HCT116 (cell line): ENCODE data around the gene SLC6A17. TPM values are rescaled to one million over a fixed set of nuclear protein-coding genes. Genes with fewer than 3 reads are reported as not detected.

Experiments
- ATAC-seq: fragments of 200-7000 bp; cut with Tn5 transposase; 2 replicates; pipeline ENCODE4 v1.9.1; 2020; ENCODE audit warnings: mild to moderate bottlenecking, moderate library complexity
- BruUV-seq: library from RNA; stranded (reverse); fragments of 400-500 nt; replicated peaks from 2 replicates; lab custom pipeline; 2021; lab: Mats Ljungman, UMichigan
- CTCF ChIA-PET: fragments of 300-600 bp; sonication (Branson Sonifier 250); formaldehyde crosslinking; loops from one replicate; lab custom pipeline; 2021; ENCODE audit warnings: antibody characterized with exemption; lab: Charles Lee
- POLR2A ChIA-PET: fragments of 300-600, 350-600 bp; sonication (Branson Sonifier 250); formaldehyde crosslinking; loops from one replicate; lab custom pipeline; 2021; ENCODE audit warnings: antibody characterized with exemption; lab: Charles Lee
- RAD21 ChIA-PET, 2 experiments: fragments of 300-600 bp; sonication (Branson Sonifier 250); formaldehyde crosslinking; loops; one replicate each; lab custom pipeline; 2023; ENCODE audit warnings: low total read pairs in 2 of 2; ENCODE audit not compliant: uncharacterized antibody in 2 of 2, unreplicated experiment in 2 of 2, low non-redundant PET in 1 of 2; lab: Charles Lee
- DNase-seq: peaks from one replicate; pipeline ENCODE4 v3.0.0-alpha.2; 2010; ENCODE audit warnings: low read depth, low spot score
- H2AFZ ChIP-seq: fragments of 200-600 bp; shearing (Covaris generic), sonication (generic); 2 replicates; pipeline ENCODE4 v1.6.1; 2017; ENCODE audit warnings: low read depth, mixed run types, mixed read lengths, antibody characterized with exemption, low read length; ENCODE audit not compliant: poor library complexity, severe bottlenecking
- H3K27ac ChIP-seq: 2 replicates; pipeline ENCODE4 v1.5.1; 2012; ENCODE audit warnings: low read depth, low read length
- H3K27me3 ChIP-seq: fragments of 200-600 bp; sonication (generic); 2 replicates; pipeline ENCODE4 v1.6.1; 2016; ENCODE audit warnings: mixed run types, low read length, mixed read lengths; ENCODE audit not compliant: insufficient read depth
- H3K36me3 ChIP-seq, 2 experiments: fragments of 200-500 bp in 1 of 2; fragments of 200-600 bp in 1 of 2; sonication (Bioruptor generic) in 1 of 2; sonication (generic) in 1 of 2; 2 replicates each; pipeline versions ENCODE4 v1.5.1 to v1.6.1; 2014 to 2016; ENCODE audit warnings: low read length in 2 of 2, inconsistent platforms in 1 of 2, mixed read lengths in 1 of 2, mixed run types in 1 of 2; ENCODE audit not compliant: insufficient read depth in 2 of 2, control insufficient read depth in 1 of 2
- H3K4me1 ChIP-seq, 2 experiments: fragments of 200-600 bp in 1 of 2; sonication (generic) in 1 of 2; 2 replicates each; pipeline versions ENCODE4 v1.5.1 to v1.6.1; 2012 to 2017; ENCODE audit warnings: low read length in 2 of 2, inconsistent platforms in 1 of 2, mild to moderate bottlenecking in 1 of 2, mixed read lengths in 1 of 2, mixed run types in 1 of 2, moderate library complexity in 1 of 2; ENCODE audit not compliant: insufficient read depth in 2 of 2, control insufficient read depth in 1 of 2
- H3K4me2 ChIP-seq: fragments of 200-600 bp; sonication (generic); 2 replicates; pipeline ENCODE4 v1.6.1; 2017; ENCODE audit warnings: mixed run types, low read length, mixed read lengths
- H3K4me3 ChIP-seq, 2 experiments: fragments of 200-600 bp in 1 of 2; sonication (generic) in 1 of 2; replicated peaks in 1 of 2; 2 replicates each; pipeline ENCODE4 v1.5.1; 2011 to 2016; ENCODE audit warnings: low read length in 2 of 2, control low read depth in 1 of 2, low read depth in 1 of 2, mild to moderate bottlenecking in 1 of 2, mixed read lengths in 1 of 2, mixed run types in 1 of 2
- H3K79me2 ChIP-seq: fragments of 200-600 bp; sonication (generic); 2 replicates; pipeline ENCODE4 v1.6.1; 2017; ENCODE audit warnings: mild to moderate bottlenecking, mixed run types, low read length, moderate library complexity, mixed read lengths; ENCODE audit not compliant: insufficient read depth
- H3K9ac ChIP-seq: fragments of 200-600 bp; sonication (generic); 2 replicates; pipeline ENCODE4 v1.6.1; 2016; ENCODE audit warnings: low read length, mixed read lengths
- H3K9me2 ChIP-seq: fragments of 200-600 bp; sonication (generic), shearing (Covaris generic); 2 replicates; pipeline ENCODE4 v1.6.1; 2017; ENCODE audit warnings: mixed run types, mild to moderate bottlenecking, moderate library complexity; ENCODE audit not compliant: insufficient read depth
- H3K9me3 ChIP-seq, 2 experiments: fragments of 200-500 bp in 1 of 2; fragments of 200-600 bp in 1 of 2; sonication (Bioruptor generic) in 1 of 2; sonication (generic) in 1 of 2; 2 replicates each; pipeline ENCODE4 v1.6.1; 2014 to 2017; ENCODE audit warnings: low read length in 2 of 2, mixed read lengths in 2 of 2, inconsistent platforms in 1 of 2, low read depth in 1 of 2, mild to moderate bottlenecking in 1 of 2, mixed run types in 1 of 2, moderate library complexity in 1 of 2; ENCODE audit not compliant: control insufficient read depth in 1 of 2, insufficient read depth in 1 of 2
- H4K20me1 ChIP-seq: fragments of 200-600 bp; sonication (generic), shearing (Covaris generic); 2 replicates; pipeline ENCODE4 v1.6.1; 2017; ENCODE audit warnings: mixed run types, mild to moderate bottlenecking, moderate library complexity; ENCODE audit not compliant: insufficient read depth
- CBX3 ChIP-seq: IDR thresholded peaks from 2 replicates; pipeline ENCODE4 v1.6.1; 2012; ENCODE audit warnings: low read depth
- CEBPB ChIP-seq: IDR thresholded peaks from 2 replicates; pipeline ENCODE4 v1.6.1; 2012; ENCODE audit warnings: low read depth
- CTCF ChIP-seq, 3 experiments: fragments of 200-600 bp in 1 of 3; sonication (generic) in 1 of 3; IDR thresholded peaks in 2 of 3; conservative IDR thresholded peaks in 1 of 3; 2 replicates each; pipeline ENCODE4 v1.5.1; 2012 to 2017; ENCODE audit warnings: low read depth in 2 of 3, low read length in 2 of 3, antibody characterized with exemption in 1 of 3, borderline replicate concordance in 1 of 3, control low read depth in 1 of 3, mild to moderate bottlenecking in 1 of 3, mixed read lengths in 1 of 3, mixed run types in 1 of 3, moderate library complexity in 1 of 3; ENCODE audit not compliant: insufficient read depth in 1 of 3
- EGR1 ChIP-seq: IDR thresholded peaks from 2 replicates; pipeline ENCODE4 v1.6.1; 2012; ENCODE audit warnings: low read depth
- ELF1 ChIP-seq: IDR thresholded peaks from 2 replicates; pipeline ENCODE4 v1.6.1; 2012; ENCODE audit warnings: low read depth, borderline replicate concordance
- EZH2 ChIP-seq: fragments of 200-600 bp; sonication (generic); IDR thresholded peaks from 2 replicates; pipeline ENCODE4 v1.6.1; 2017; ENCODE audit warnings: antibody characterized with exemption, mixed run types
- EZH2phosphoT487 ChIP-seq: fragments of 200-600 bp; IDR thresholded peaks from 2 replicates; pipeline ENCODE4 v1.6.1; 2018; ENCODE audit warnings: antibody characterized with exemption, borderline replicate concordance
- FOSL1 ChIP-seq: IDR thresholded peaks from 2 replicates; pipeline ENCODE4 v1.6.1; 2012; ENCODE audit warnings: low read depth
- JUND ChIP-seq: IDR thresholded peaks from 2 replicates; pipeline ENCODE4 v1.6.1; 2012
- MAX ChIP-seq: IDR thresholded peaks from 2 replicates; pipeline ENCODE4 v1.6.1; 2012
- POLR2AphosphoS5 ChIP-seq: IDR thresholded peaks from 2 replicates; pipeline ENCODE4 v1.6.1; 2011; ENCODE audit warnings: mild to moderate bottlenecking, low read depth, low read length, moderate library complexity
- RAD21 ChIP-seq: IDR thresholded peaks from 2 replicates; pipeline ENCODE4 v1.6.1; 2012; ENCODE audit warnings: low read depth, mild to moderate bottlenecking
- REST ChIP-seq: IDR thresholded peaks from 2 replicates; pipeline ENCODE4 v1.6.1; 2012; ENCODE audit warnings: low read depth
- SIN3A ChIP-seq: IDR thresholded peaks from 2 replicates; pipeline ENCODE4 v1.6.1; 2012; ENCODE audit warnings: low read depth
- SRF ChIP-seq: IDR thresholded peaks from 2 replicates; pipeline ENCODE4 v1.6.1; 2012; ENCODE audit warnings: low read depth
- TCF7L2 ChIP-seq: IDR thresholded peaks from 2 replicates; pipeline ENCODE4 v1.7.0; 2011; ENCODE audit warnings: borderline replicate concordance, inconsistent platforms; ENCODE audit not compliant: insufficient read depth, insufficient read length; ENCODE audit errors: extremely low read depth
- YY1 ChIP-seq: IDR thresholded peaks from 2 replicates; pipeline ENCODE4 v1.6.1; 2011; ENCODE audit warnings: low read length, low read depth, moderate library complexity, mild to moderate bottlenecking; ENCODE audit not compliant: insufficient replicate concordance; ENCODE audit errors: extremely low read depth
- ZFX ChIP-seq: fragments of 450-650 bp; IDR thresholded peaks from 2 replicates; pipeline ENCODE4 v1.6.1; 2017
- intact Hi-C: fragments of 100-400 bp; cut with micrococcal nuclease; formaldehyde crosslinking; loops from 2 replicates; pipeline ENCODE4 v1.10.0; 2022
- total RNA-seq: library from RNA; stranded (reverse); gene quantifications from one replicate; pipeline ENCODE4 v1.2.1, GENCODE V29; 2021; ENCODE audit not compliant: unreplicated experiment
- TF ChIP-seq, protein P1 (sequence below): IDR thresholded peaks from 2 replicates; pipeline ENCODE4 v1.6.1; 2011; ENCODE audit warnings: mild to moderate bottlenecking, low read length, moderate library complexity; ENCODE audit not compliant: insufficient replicate concordance; ENCODE audit errors: extremely low read depth

Gene SLC6A17
- total RNA-seq, 1 experiment from 2014 or later, result 10.5 TPM

DNA sequence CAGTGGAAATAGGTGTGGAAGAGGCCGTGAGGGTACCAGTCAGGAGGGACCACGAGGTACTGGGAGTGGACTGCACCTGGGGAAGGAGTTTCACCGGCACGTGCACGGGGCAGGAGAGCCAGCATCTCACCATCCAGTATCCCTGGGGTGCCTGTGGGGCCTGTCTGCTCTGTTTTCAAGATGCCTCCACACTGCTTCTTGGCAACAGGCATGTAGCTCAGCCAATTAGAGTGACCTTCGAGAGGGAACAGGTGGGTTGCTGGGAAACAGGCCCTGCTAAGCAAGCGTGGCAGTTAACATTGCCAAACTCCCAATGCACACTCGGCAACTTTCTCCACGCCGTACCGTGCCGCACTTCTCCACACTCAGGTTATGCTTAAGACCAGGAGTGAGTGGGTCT is 77.5 kb downstream of the SLC6A17 start (continued):
- TF ChIP-seq, protein P1, sequence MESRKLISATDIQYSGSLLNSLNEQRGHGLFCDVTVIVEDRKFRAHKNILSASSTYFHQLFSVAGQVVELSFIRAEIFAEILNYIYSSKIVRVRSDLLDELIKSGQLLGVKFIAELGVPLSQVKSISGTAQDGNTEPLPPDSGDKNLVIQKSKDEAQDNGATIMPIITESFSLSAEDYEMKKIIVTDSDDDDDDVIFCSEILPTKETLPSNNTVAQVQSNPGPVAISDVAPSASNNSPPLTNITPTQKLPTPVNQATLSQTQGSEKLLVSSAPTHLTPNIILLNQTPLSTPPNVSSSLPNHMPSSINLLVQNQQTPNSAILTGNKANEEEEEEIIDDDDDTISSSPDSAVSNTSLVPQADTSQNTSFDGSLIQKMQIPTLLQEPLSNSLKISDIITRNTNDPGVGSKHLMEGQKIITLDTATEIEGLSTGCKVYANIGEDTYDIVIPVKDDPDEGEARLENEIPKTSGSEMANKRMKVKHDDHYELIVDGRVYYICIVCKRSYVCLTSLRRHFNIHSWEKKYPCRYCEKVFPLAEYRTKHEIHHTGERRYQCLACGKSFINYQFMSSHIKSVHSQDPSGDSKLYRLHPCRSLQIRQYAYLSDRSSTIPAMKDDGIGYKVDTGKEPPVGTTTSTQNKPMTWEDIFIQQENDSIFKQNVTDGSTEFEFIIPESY, result no peak
- TF ChIP-seq JUND (no peak), MAX (no peak), EZH2phosphoT487 (no peak)
- TF ChIP-seq, all 23 proteins: peak for 0

DNA sequence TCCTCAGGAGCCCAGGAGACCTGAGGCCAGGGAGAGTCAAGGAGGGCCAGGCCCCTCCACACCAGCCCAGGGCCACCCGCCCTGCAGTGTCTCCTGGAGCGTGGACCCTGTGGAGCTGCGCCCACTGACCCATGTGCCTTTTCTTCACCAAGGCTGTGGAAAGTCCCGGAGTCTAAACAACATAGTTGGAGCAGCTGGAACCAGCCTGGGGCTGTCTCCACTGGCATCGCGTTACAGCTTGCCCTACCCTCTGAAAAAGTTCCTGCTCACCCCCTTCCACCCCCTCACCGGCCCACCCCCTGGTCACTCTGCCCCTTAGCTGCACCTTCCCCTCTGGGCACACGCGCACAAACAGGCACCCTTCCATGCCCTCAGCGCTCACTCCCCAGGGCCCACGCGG is 78.1 kb downstream of the SLC6A17 start:
- no peaks in the 10 kb centered on the region for H4K20me1 ChIP-seq
- POLR2A ChIA-PET, result interaction anchor here (0.7 kb wide), 1 partner anchor 111 kb away, joined by 5 read pairs; the partner anchor contains the start of gene RBM15
- no peak for ATAC-seq
- H3K36me3 ChIP-seq, result peaks cover 0 to 2% of the 10 kb centered on the region in 2 experiments; a peak in 1 of 4 replicates
- no peak overlapping the region for H3K27ac ChIP-seq
- no peak overlapping the region for H3K4me2 ChIP-seq
- DNase-seq, result no peak
- H3K27me3 ChIP-seq, result no peaks in the 10 kb centered on the region
- BruUV-seq, result no TSS peak
- RAD21 ChIA-PET, result no interaction called here
- H3K9me3 ChIP-seq, result no peaks in the 10 kb centered on the region
- no peak overlapping the region for H3K4me3 ChIP-seq
- H3K79me2 ChIP-seq, result no peaks in the 10 kb centered on the region
- TF ChIP-seq CBX3 (no peak), ZFX (no peak), YY1 (no peak), CEBPB (no peak), RAD21 (no peak), FOSL1 (no peak), SRF (no peak), ELF1 (no peak), MAX (no peak), EZH2 (no peak), EZH2phosphoT487 (no peak), EGR1 (no peak), REST (no peak), SIN3A (no peak), CTCF (IDR thresholded peaks at IDR 0.05 in 2 of 3, conservative IDR thresholded peaks at IDR 0.05 in 1 of 3; ENCODE audit: borderline replicate concordance in 1 of 3, insufficient read depth in 1 of 3, low read depth in 2 of 3, low read length in 2 of 3) (no peak), TCF7L2 (no peak), POLR2AphosphoS5 (no peak)
- intact Hi-C loops, result no loop called here
- H3K4me1 ChIP-seq, result no peaks in the 10 kb centered on the region
- CTCF ChIA-PET, result no interaction called here
- H3K9ac ChIP-seq, result no peak overlapping the region
- no peaks in the 10 kb centered on the region for H3K9me2 ChIP-seq
- H2AFZ ChIP-seq, result no peak overlapping the region
